A549 (cell line): ENCODE data around the gene CRISPLD2. TPM values are rescaled to one million over a fixed set of nuclear protein-coding genes. Genes with fewer than 3 reads are reported as not detected.

ENCODE experiments used
- ATAC-seq, 2 experiments: fragments of 200-7000 bp in 1 of 2; fragments of >200 bp in 1 of 2; cut with Nextera tagmentation in 1 of 2; cut with Tn5 transposase in 1 of 2; 3 replicates each; pipeline versions ENCODE4 v1.8.0 to v1.9.1; 2018 to 2020; ENCODE audit warnings: mild to moderate bottlenecking in 1 of 2, moderate library complexity in 1 of 2
- CTCF ChIA-PET: fragments of 300-600 bp; sonication (Branson Sonifier 250); formaldehyde crosslinking; extraction: SDS; loops from one replicate; lab custom pipeline; 2021; ENCODE audit warnings: antibody characterized with exemption, inconsistent platforms; lab: Yijun Ruan, JAX
- POLR2A ChIA-PET: fragments of 350-600 bp; formaldehyde crosslinking; extraction: SDS; loops from one replicate; lab custom pipeline; 2021; ENCODE audit warnings: antibody characterized with exemption, inconsistent platforms; lab: Yijun Ruan, JAX
- DNase-seq, 2 experiments: peaks; one replicate each; pipeline versions ENCODE4 v3.0.0 to v3.0.0-alpha.2; 2011 to 2016; ENCODE audit warnings: low read depth in 1 of 2, low spot score in 1 of 2
- FAIRE-seq: peaks from 2 replicates; lab custom pipeline; 2011; peaks lifted over from hg19 to GRCh38; lab: Jason Lieb, UNC
- H3K27ac ChIP-seq, 2 experiments: fragments of >200 bp; sonication (Bioruptor Twin); formaldehyde crosslinking; 3 replicates each; pipeline ENCODE4 v1.5.1; 2016 to 2017
- H3K4me1 ChIP-seq: fragments of >200 bp; sonication (Bioruptor Twin); formaldehyde crosslinking; 3 replicates; pipeline ENCODE4 v1.6.1; 2016
- H3K4me2 ChIP-seq: fragments of >200 bp; sonication (Bioruptor Twin); formaldehyde crosslinking; 3 replicates; pipeline ENCODE4 v1.6.1; 2016
- H3K4me3 ChIP-seq: fragments of >200 bp; sonication (Bioruptor Twin); formaldehyde crosslinking; 3 replicates; pipeline ENCODE4 v1.5.1; 2016
- H3K9me3 ChIP-seq: fragments of >200 bp; sonication (Bioruptor Twin); formaldehyde crosslinking; 3 replicates; pipeline ENCODE4 v1.6.1; 2016
- BHLHE40 ChIP-seq: IDR thresholded peaks from 2 replicates; pipeline ENCODE4 v1.6.1; 2012; ENCODE audit warnings: low read depth, low read length, inconsistent platforms
- CBX8 ChIP-seq: fragments of 200-600 bp; sonication (generic); IDR thresholded peaks from 2 replicates; pipeline ENCODE4 v1.6.1; 2016
- CEBPB ChIP-seq, 2 experiments: fragments of >200 bp in 1 of 2; sonication (Bioruptor Twin) in 1 of 2; formaldehyde crosslinking in 1 of 2; IDR thresholded peaks; 2 replicates each; pipeline ENCODE4 v1.6.1; 2012 to 2016
- CHD4 ChIP-seq: fragments of 200-600 bp; sonication (generic); IDR thresholded peaks from 2 replicates; pipeline ENCODE4 v1.6.1; 2016; ENCODE audit warnings: antibody characterized with exemption, mild to moderate bottlenecking, borderline replicate concordance
- EHMT2 ChIP-seq: fragments of 200-600 bp; sonication (generic); IDR thresholded peaks from 2 replicates; pipeline ENCODE4 v1.6.1; 2016; ENCODE audit warnings: antibody characterized with exemption, low read depth, mild to moderate bottlenecking, moderate library complexity
- EP300 ChIP-seq, 2 experiments: fragments of >200 bp; sonication (Bioruptor Twin); formaldehyde crosslinking; IDR thresholded peaks; 2 replicates in 1 of 2; 3 replicates in 1 of 2; pipeline ENCODE4 v1.6.1; 2016 to 2017
- ESRRA ChIP-seq: fragments of 150-350 bp; IDR thresholded peaks from 2 replicates; pipeline ENCODE4 v1.6.1; 2014; ENCODE audit warnings: mild to moderate bottlenecking, low read length, borderline replicate concordance
- HEYL ChIP-seq: fragments of 250-450 bp; sonication (Bioruptor Pico); IDR thresholded peaks from 2 replicates; pipeline ENCODE4 v1.8.0; 2021; ENCODE audit warnings: mild to moderate bottlenecking, moderate library complexity
- HMGXB4 ChIP-seq: fragments of 250-450 bp; sonication (Bioruptor Pico); IDR thresholded peaks from 2 replicates; pipeline ENCODE4 v1.5.0; 2021; ENCODE audit warnings: mild to moderate bottlenecking, moderate library complexity, borderline replicate concordance
- MAFK ChIP-seq: fragments of 450-650 bp; IDR thresholded peaks from 2 replicates; pipeline ENCODE4 v1.6.1; 2014; ENCODE audit not compliant: partially characterized antibody
- PBX3 ChIP-seq: IDR thresholded peaks from 2 replicates; pipeline ENCODE4 v1.6.1; 2012
- POLR2AphosphoS2 ChIP-seq: conservative IDR thresholded peaks from 2 replicates; pipeline ENCODE4 v1.6.1; 2012; ENCODE audit warnings: low read length, improper control_type of control experiment, inconsistent platforms
- RAD21 ChIP-seq, 2 experiments: fragments of >200 bp in 1 of 2; sonication (Bioruptor Twin) in 1 of 2; formaldehyde crosslinking in 1 of 2; IDR thresholded peaks in 1 of 2; conservative IDR thresholded peaks in 1 of 2; 2 replicates in 1 of 2; 3 replicates in 1 of 2; pipeline ENCODE4 v1.6.1; 2012 to 2018; ENCODE audit warnings: inconsistent platforms in 1 of 2
- SREBF2 ChIP-seq: fragments of 450-650 bp; IDR thresholded peaks from 2 replicates; pipeline ENCODE4 v1.6.1; 2014; ENCODE audit warnings: mild to moderate bottlenecking, moderate library complexity
- ZC3H11A ChIP-seq: fragments of 450-650 bp; IDR thresholded peaks from 2 replicates; pipeline ENCODE4 v1.6.1; 2014; ENCODE audit warnings: antibody characterized with exemption, mild to moderate bottlenecking
- ZFP36 ChIP-seq: fragments of 450-650 bp; IDR thresholded peaks from 2 replicates; pipeline ENCODE4 v1.6.1; 2014; ENCODE audit warnings: borderline replicate concordance; ENCODE audit not compliant: partially characterized antibody
- ZNF302 ChIP-seq: fragments of 250-450 bp; sonication (Bioruptor Pico); IDR thresholded peaks from 2 replicates; pipeline ENCODE4 v1.9.0; 2021; ENCODE audit warnings: inconsistent platforms, mild to moderate bottlenecking, moderate library complexity
- WGBS: methylation state at CpG from one replicate; pipeline ENCODE4 v1.1.6; 2017; ENCODE audit errors: missing lambda C conversion rate; 5-methylcytosine and 5-hydroxymethylcytosine counted together
- polyA plus RNA-seq, 4 experiments: library from polyadenylated mRNA; depleted of rRNA in 3 of 4; stranded (reverse); fragments of >200 nt; fragmentation: RNase III in 1 of 4; extraction: RNeasy Plus Mini Kit Qiagen cat#74134 plus additional on column Dnase treatment in 1 of 4; gene quantifications; 2 replicates in 3 of 4; 3 replicates in 1 of 4; pipeline ENCODE4 v1.2.3, GENCODE V29; 2011 to 2017
- TF ChIP-seq, protein P1 (sequence below): IDR thresholded peaks from 2 replicates; pipeline ENCODE4 v1.6.1; 2012
- TF ChIP-seq, protein P2 (sequence below): fragments of >200 bp; sonication (Bioruptor Twin); formaldehyde crosslinking; IDR thresholded peaks from 3 replicates; pipeline ENCODE4 v1.6.1; 2016

CRISPLD2 gene
- polyA plus RNA-seq, 2 of the 4 experiments (the other 2 are of a cell fraction) = 0.85 to 1.6 TPM

GRCh38 chr16:84843149-84844048 lies 23.6 kb downstream of the CRISPLD2 start:
- ChIA-PET CTCF (interaction anchor here (1.4 to 1.5 kb wide), 2 partner anchors 17 to 127 kb away, joined by 3 to 5 read pairs; no protein-coding TSS in a partner anchor), POLR2A (no interaction called here)
- H3K9me3 ChIP-seq = no peaks in the 10 kb centered on the region
- peak overlapping the region in 1 of 2 experiments; percentile 26; a peak in 1 of 6 replicates for H3K27ac ChIP-seq
- H3K4me1 ChIP-seq = peaks cover 24% of the 10 kb centered on the region
- FAIRE-seq (no peak), DNase-seq (no peak), ATAC-seq (no peak)
- no peak overlapping the region for H3K4me2 ChIP-seq
- no peak overlapping the region for H3K4me3 ChIP-seq
- WGBS = 79% methylated on average over 9 of the region's 13 CpGs
- TF ChIP-seq SREBF2 = no peak
- TF ChIP-seq MAFK = peak; percentile 97
- TF ChIP-seq, all 56 proteins: peak for 1

DNA sequence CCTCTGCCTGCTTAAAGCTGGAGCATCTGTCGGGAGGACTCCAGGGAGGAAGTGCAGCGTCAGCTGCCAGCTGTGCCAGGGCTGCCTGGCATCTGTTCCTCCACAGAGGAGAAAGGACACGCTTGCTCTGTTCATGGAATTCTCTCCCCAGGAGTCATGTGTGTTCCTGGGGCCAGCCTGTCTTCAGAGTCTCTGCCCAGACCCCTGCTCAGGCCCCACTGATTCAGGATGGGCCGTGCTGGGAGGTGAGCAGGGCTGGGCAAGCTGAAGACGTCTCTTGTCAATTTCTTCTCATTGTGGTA lies 24.2 kb downstream of the CRISPLD2 start:
- WGBS = 76% methylated on average over 5 of the region's 5 CpGs
- no peak overlapping the region for H3K4me2 ChIP-seq

GRCh38 chr16:84844559-84845495 lies 25.0 kb downstream of the CRISPLD2 start:
- no peak overlapping the region for H3K4me2 ChIP-seq
- DNase-seq (no peak), ATAC-seq (no peak), FAIRE-seq (no peak)
- H3K27ac ChIP-seq = no peak overlapping the region
- H3K4me3 ChIP-seq = no peak overlapping the region
- ChIA-PET POLR2A (no interaction called here), CTCF (no interaction called here)
- peaks cover 10% of the 10 kb centered on the region for H3K4me1 ChIP-seq
- WGBS = 93% methylated on average over 24 of the region's 26 CpGs
- H3K9me3 ChIP-seq = no peaks in the 10 kb centered on the region
- TF ChIP-seq, protein P1, sequence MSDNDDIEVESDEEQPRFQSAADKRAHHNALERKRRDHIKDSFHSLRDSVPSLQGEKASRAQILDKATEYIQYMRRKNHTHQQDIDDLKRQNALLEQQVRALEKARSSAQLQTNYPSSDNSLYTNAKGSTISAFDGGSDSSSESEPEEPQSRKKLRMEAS = no peak
- no peak for TF ChIP-seq RAD21 (conservative IDR thresholded peaks at IDR 0.05 in 1 of 2, IDR thresholded peaks at IDR 0.05 in 1 of 2)
- no peak for TF ChIP-seq CEBPB (IDR thresholded peaks at IDR 0.05)
- no peak for TF ChIP-seq ZNF302 (CRISPR knock-in tag)
- no peak for TF ChIP-seq ESRRA
- no peak for TF ChIP-seq BHLHE40
- no peak for TF ChIP-seq ZFP36
- TF ChIP-seq CBX8 = no peak
- TF ChIP-seq HMGXB4 = no peak
- no peak for TF ChIP-seq POLR2AphosphoS2
- TF ChIP-seq EP300 (IDR thresholded peaks at IDR 0.05) = no peak
- TF ChIP-seq MAFK = no peak
- TF ChIP-seq PBX3 = no peak
- TF ChIP-seq, protein P2, sequence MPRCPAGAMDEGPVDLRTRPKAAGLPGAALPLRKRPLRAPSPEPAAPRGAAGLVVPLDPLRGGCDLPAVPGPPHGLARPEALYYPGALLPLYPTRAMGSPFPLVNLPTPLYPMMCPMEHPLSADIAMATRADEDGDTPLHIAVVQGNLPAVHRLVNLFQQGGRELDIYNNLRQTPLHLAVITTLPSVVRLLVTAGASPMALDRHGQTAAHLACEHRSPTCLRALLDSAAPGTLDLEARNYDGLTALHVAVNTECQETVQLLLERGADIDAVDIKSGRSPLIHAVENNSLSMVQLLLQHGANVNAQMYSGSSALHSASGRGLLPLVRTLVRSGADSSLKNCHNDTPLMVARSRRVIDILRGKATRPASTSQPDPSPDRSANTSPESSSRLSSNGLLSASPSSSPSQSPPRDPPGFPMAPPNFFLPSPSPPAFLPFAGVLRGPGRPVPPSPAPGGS = no peak
- TF ChIP-seq HEYL = no peak
- no peak for TF ChIP-seq ZC3H11A
- TF ChIP-seq CHD4 = no peak

More for the DNA sequence above, 24.2 kb downstream of the CRISPLD2 start:
- TF ChIP-seq ZFP36 (no peak), EHMT2 (no peak), ZNF302 (CRISPR knock-in tag) (no peak)
- TF ChIP-seq, all 56 proteins: peak for 0
- CTCF ChIA-PET = interaction anchor here (1.5 kb wide), 1 partner anchor 127 kb away, joined by 5 read pairs; no protein-coding TSS in a partner anchor
- no peak for ATAC-seq
- POLR2A ChIA-PET = no interaction called here
- H3K4me3 ChIP-seq = no peak overlapping the region
- no peak for DNase-seq
- H3K27ac ChIP-seq = peak overlapping the region in 1 of 2 experiments; percentile 5; a peak in 1 of 6 replicates
- H3K9me3 ChIP-seq = no peaks in the 10 kb centered on the region
- H3K4me1 ChIP-seq = peaks cover 18% of the 10 kb centered on the region
- no peak for FAIRE-seq
